Activated T-cell treated with anti-CD3 and anti-CD28 coated beads for 24 hours (primary cell): ENCODE data around the gene PPIL1.

Source experiments
- DNase-seq: peaks from one replicate; pipeline ENCODE4 v3.0.0-alpha.2; 2020; ENCODE audit warnings: low read depth

PPIL1 gene

GRCh38 chr6:36855750-36856149, 18.9 kb downstream of the PPIL1 start:
- DNase-seq: no peak

- DNase-seq: no peak
These were observed 21.3 kb downstream of the PPIL1 start for GRCh38 chr6:36853325-36853724.

- no peak for DNase-seq
These were observed 22.0 kb downstream of the PPIL1 start for GRCh38 chr6:36852481-36853147.

GRCh38 chr6:36851626-36852025, 23.0 kb downstream of the PPIL1 start:
- no peak for DNase-seq

GRCh38 chr6:36851149-36851614, 23.4 kb downstream of the PPIL1 start:
- DNase-seq: peak; percentile 21

GRCh38 chr6:36850021-36850420, 24.6 kb downstream of the PPIL1 start:
- DNase-seq: no peak

GRCh38 chr6:36848658-36849441, 25.8 kb downstream of the PPIL1 start:
- DNase-seq: no peak

- DNase-seq: no peak
These were observed 26.6 kb downstream of the PPIL1 start for GRCh38 chr6:36847991-36848390.

- no peak for DNase-seq
These were observed 27.5 kb downstream of the PPIL1 start for GRCh38 chr6:36847152-36847551.

- DNase-seq: no peak
These were observed 29.4 kb downstream of the PPIL1 start for GRCh38 chr6:36845233-36845632.

- no peak for DNase-seq
These were observed 30.1 kb downstream of the PPIL1 start for GRCh38 chr6:36844232-36845170.

- no peak for DNase-seq
These were observed 31.4 kb downstream of the PPIL1 start for GRCh38 chr6:36843170-36843569.

GRCh38 chr6:36841756-36842155, 32.8 kb downstream of the PPIL1 start:
- DNase-seq: no peak

GRCh38 chr6:36840432-36841403, 33.9 kb downstream of the PPIL1 start:
- DNase-seq: peak; percentile 19

GRCh38 chr6:36839749-36840431, 34.7 kb downstream of the PPIL1 start:
- DNase-seq: peak; percentile 20

- no peak for DNase-seq
These were observed 35.5 kb downstream of the PPIL1 start, which contains the start of gene CPNE5 for GRCh38 chr6:36838896-36839748. CPNE5 (minus strand) TSS chr6:36839444; CDS start chr6:36839377, 67 bp downstream.

GRCh38 chr6:36837686-36838085, 36.9 kb downstream of the PPIL1 start:
- DNase-seq: no peak

GRCh38 chr6:36837022-36837339, 37.6 kb downstream of the PPIL1 start:
- DNase-seq: no peak
